Ovary (tissue), 3 donors: ENCODE results near the gene TTLL12.

Experiments
- EP300 ChIP-seq: sonication (generic); formaldehyde crosslinking; IDR thresholded peaks from one replicate; pipeline ENCODE4 v1.6.1; 2017; ENCODE audit warnings: antibody characterized with exemption
- POLR2A ChIP-seq: fragments of 450-650 bp; IDR thresholded peaks from one replicate; pipeline ENCODE4 v1.6.1; 2017; ENCODE audit warnings: antibody characterized with exemption, mild to moderate bottlenecking, moderate library complexity
- TF ChIP-seq, protein P1 (sequence below), 3 donors: fragments of 450-650 bp in 2 of 3; fragments of 200-600 bp in 1 of 3; IDR thresholded peaks; one replicate each; pipeline versions ENCODE4 v1.5.1 to v1.8.0; 2016 to 2022; ENCODE audit warnings: antibody characterized with exemption in 3 of 3, mild to moderate bottlenecking in 1 of 3
- donor health status: DM: no; HTN: no; CAD: no.

DNA sequence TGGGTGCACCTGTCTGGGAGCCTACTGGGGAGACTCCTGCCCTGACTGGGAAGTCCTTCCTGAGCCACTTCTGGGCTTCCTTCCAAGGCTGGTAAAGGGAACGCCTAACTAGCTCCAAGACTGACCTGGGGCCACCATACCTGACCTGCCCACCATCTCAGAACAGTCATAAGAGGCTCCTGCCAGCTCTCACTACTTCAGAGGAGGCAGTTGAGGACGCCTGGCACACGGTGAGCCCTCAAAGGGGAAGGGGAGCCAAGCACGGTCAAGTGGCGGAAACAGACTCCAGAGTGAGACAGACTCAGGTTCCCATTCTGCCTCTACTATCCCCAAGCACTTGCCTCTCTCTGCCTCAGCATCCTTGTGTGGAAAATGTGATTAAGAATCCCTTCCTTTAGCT lies 51.4 kb downstream of the TTLL12 start:
- TF ChIP-seq, protein P1, sequence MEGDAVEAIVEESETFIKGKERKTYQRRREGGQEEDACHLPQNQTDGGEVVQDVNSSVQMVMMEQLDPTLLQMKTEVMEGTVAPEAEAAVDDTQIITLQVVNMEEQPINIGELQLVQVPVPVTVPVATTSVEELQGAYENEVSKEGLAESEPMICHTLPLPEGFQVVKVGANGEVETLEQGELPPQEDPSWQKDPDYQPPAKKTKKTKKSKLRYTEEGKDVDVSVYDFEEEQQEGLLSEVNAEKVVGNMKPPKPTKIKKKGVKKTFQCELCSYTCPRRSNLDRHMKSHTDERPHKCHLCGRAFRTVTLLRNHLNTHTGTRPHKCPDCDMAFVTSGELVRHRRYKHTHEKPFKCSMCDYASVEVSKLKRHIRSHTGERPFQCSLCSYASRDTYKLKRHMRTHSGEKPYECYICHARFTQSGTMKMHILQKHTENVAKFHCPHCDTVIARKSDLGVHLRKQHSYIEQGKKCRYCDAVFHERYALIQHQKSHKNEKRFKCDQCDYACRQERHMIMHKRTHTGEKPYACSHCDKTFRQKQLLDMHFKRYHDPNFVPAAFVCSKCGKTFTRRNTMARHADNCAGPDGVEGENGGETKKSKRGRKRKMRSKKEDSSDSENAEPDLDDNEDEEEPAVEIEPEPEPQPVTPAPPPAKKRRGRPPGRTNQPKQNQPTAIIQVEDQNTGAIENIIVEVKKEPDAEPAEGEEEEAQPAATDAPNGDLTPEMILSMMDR (IDR thresholded peaks at IDR 0.05): no peak
- TF ChIP-seq POLR2A (no peak), EP300 (no peak)
